Measurements from ENCODE around the gene DUT. TPM values are rescaled to one million over a fixed set of nuclear protein-coding genes. Genes with fewer than 3 reads are reported as not detected.

The DUT gene
- total RNA-seq, 1 experiment from 2014 or later = 148 TPM

DNA sequence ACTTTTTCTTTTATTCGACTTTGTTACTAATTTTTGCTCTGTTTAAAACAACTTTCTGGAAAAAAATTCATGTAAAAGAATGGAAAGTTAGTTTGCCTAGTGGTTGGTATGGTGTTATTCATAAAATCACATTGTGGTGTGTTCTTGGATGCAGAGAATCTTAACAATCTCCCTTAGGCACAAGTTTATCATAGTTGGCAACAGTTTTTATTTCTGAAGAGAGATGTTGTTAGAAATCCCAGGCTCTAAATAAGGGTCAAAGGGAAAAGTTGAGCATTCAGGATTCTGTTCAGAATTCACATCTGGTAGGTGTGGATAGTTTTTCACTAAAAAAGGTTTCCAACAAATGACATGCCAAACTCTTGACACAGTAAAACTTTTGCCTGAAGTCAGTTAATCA lies 6.4 kb downstream of the DUT start:
- H3K27me3 ChIP-seq (ENCODE audit: insufficient read depth, low read depth) = no peaks in the 10 kb centered on the region
- no peak overlapping the region for H3K4me2 ChIP-seq
- no TSS peak for BruUV-seq (replicated peaks)
- no peaks in the 10 kb centered on the region for H3K9me3 ChIP-seq (ENCODE audit: insufficient read depth, low read depth)
- no peak overlapping the region for H3K27ac ChIP-seq
- 0 out of 2 replicates have a peak, but pooled peaks cover 4% of the 10 kb centered on the region for H3K36me3 ChIP-seq (ENCODE audit: low read depth)
- ChIA-PET CTCF (interaction anchor here (0.7 kb wide), 1 partner anchor 540 kb away, joined by 3 read pairs; no protein-coding TSS in a partner anchor), POLR2A (ENCODE audit: unreplicated experiment) (no interaction called here)
- DNase-seq = no peak
- intact Hi-C loops (cut with micrococcal nuclease; ENCODE audit: unreplicated experiment) = loop anchor here (10.0 kb wide), 1 partner anchor 707 kb away; the partner anchor contains the start of gene SECISBP2L
- no peak overlapping the region for H2AFZ ChIP-seq
- no peaks in the 10 kb centered on the region for H3K9me2 ChIP-seq (ENCODE audit: insufficient read depth)
- H3K4me1 ChIP-seq (replicated peaks; ENCODE audit: insufficient read depth) = peaks cover 5% of the 10 kb centered on the region
- H3K4me3 ChIP-seq = no peak overlapping the region
- H3K79me2 ChIP-seq (ENCODE audit: low read depth) = peaks cover 7% of the 10 kb centered on the region
- 0 out of 2 replicates have a peak, but pooled peaks cover 4% of the 10 kb centered on the region for H3F3A ChIP-seq (ENCODE audit: insufficient read depth, low read depth)
- TF ChIP-seq, protein P1, sequence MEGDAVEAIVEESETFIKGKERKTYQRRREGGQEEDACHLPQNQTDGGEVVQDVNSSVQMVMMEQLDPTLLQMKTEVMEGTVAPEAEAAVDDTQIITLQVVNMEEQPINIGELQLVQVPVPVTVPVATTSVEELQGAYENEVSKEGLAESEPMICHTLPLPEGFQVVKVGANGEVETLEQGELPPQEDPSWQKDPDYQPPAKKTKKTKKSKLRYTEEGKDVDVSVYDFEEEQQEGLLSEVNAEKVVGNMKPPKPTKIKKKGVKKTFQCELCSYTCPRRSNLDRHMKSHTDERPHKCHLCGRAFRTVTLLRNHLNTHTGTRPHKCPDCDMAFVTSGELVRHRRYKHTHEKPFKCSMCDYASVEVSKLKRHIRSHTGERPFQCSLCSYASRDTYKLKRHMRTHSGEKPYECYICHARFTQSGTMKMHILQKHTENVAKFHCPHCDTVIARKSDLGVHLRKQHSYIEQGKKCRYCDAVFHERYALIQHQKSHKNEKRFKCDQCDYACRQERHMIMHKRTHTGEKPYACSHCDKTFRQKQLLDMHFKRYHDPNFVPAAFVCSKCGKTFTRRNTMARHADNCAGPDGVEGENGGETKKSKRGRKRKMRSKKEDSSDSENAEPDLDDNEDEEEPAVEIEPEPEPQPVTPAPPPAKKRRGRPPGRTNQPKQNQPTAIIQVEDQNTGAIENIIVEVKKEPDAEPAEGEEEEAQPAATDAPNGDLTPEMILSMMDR (conservative IDR thresholded peaks at IDR 0.05) = no peak
- TF ChIP-seq EZH2 (IDR thresholded peaks at IDR 0.05; ENCODE audit: low read depth) = no peak
- H4K20me1 ChIP-seq (ENCODE audit: insufficient read depth) = no peaks in the 10 kb centered on the region; the same call in 1 of the 2 replicates

DNA sequence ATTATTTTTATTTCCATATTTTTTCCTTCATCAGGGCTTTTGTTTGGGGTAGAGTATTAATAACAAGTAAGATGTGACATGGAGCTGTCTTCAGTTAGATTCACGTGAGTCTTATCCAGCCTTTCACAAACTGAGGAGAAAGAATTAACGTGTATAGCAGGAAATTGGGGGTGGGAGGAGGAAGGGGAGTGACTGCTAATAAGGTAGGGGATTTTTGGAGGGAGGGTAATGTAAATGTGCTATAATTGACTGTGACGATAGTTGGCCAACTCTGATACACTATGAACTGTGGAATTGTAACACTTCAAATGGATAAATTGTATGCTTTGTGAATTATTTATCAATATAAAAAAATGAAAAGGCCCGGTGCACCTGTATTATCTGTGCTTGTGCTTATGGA lies 8.9 kb downstream of the DUT start:
- CTCF ChIA-PET = no interaction called here
- no TSS peak for BruUV-seq (replicated peaks)

DNA sequence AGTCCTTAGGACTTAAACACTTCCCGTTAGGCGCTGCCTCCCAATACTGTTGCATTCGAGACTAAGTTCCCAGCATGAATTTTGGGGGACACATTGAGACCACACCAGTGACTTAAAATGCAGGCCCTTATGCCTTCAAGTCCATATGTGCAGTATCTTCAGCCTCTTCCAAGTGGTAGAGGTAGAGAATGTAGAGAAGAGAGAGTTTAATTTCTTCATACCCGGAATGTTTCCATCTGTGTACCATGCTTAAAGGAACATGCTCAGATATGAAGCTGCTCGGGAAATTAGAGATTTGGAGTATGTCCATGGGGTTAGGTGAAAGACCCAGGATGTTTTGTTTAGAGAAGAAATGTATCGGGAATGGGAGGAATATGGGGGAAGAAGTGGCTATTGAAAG lies 12.6 kb downstream of the DUT start:
- ChIA-PET POLR2A (ENCODE audit: unreplicated experiment) (no interaction called here), CTCF (no interaction called here)
- Histone ChIP-seq H3K9me3 (ENCODE audit: insufficient read depth, low read depth) (no peaks in the 10 kb centered on the region), H3K79me2 (ENCODE audit: low read depth) (no peaks in the 10 kb centered on the region), H3K4me2 (no peak overlapping the region), H3F3A (ENCODE audit: insufficient read depth, low read depth) (0 out of 2 replicates have a peak, but pooled peaks cover 5% of the 10 kb centered on the region), H3K9me2 (ENCODE audit: insufficient read depth) (no peaks in the 10 kb centered on the region), H2AFZ (no peak overlapping the region), H3K4me3 (no peak overlapping the region), H3K4me1 (replicated peaks; ENCODE audit: insufficient read depth) (no peaks in the 10 kb centered on the region), H3K27ac (no peak overlapping the region), H3K27me3 (ENCODE audit: insufficient read depth, low read depth) (no peaks in the 10 kb centered on the region), H4K20me1 (ENCODE audit: insufficient read depth) (no peaks in the 10 kb centered on the region), H3K36me3 (ENCODE audit: low read depth) (no peaks in the 10 kb centered on the region)
- no TSS peak for BruUV-seq (replicated peaks)
- TF ChIP-seq, protein P1 (conservative IDR thresholded peaks at IDR 0.05) = no peak
- no peak for TF ChIP-seq EZH2 (IDR thresholded peaks at IDR 0.05; ENCODE audit: low read depth)
- intact Hi-C loops (cut with micrococcal nuclease; ENCODE audit: unreplicated experiment) = no loop called here
- DNase-seq = no peak

More for the DNA sequence above, 8.9 kb downstream of the DUT start:
- Histone ChIP-seq H3K4me3 (no peak overlapping the region), H3K9me3 (ENCODE audit: insufficient read depth, low read depth) (no peaks in the 10 kb centered on the region), H3K27me3 (ENCODE audit: insufficient read depth, low read depth) (no peaks in the 10 kb centered on the region), H3K9me2 (ENCODE audit: insufficient read depth) (no peaks in the 10 kb centered on the region), H3K36me3 (ENCODE audit: low read depth) (0 out of 2 replicates have a peak, but pooled peaks cover 4% of the 10 kb centered on the region), H2AFZ (no peak overlapping the region), H3K79me2 (ENCODE audit: low read depth) (no peaks in the 10 kb centered on the region), H3F3A (ENCODE audit: insufficient read depth, low read depth) (0 out of 2 replicates have a peak, but pooled peaks cover 5% of the 10 kb centered on the region), H3K27ac (no peak overlapping the region), H3K4me2 (no peak overlapping the region), H3K4me1 (replicated peaks; ENCODE audit: insufficient read depth) (no peaks in the 10 kb centered on the region), H4K20me1 (ENCODE audit: insufficient read depth) (no peaks in the 10 kb centered on the region)
- TF ChIP-seq EZH2 (IDR thresholded peaks at IDR 0.05; ENCODE audit: low read depth) = no peak
- TF ChIP-seq, protein P1 (conservative IDR thresholded peaks at IDR 0.05) = no peak
- POLR2A ChIA-PET (ENCODE audit: unreplicated experiment) = no interaction called here
- intact Hi-C loops (cut with micrococcal nuclease; ENCODE audit: unreplicated experiment) = no loop called here
- DNase-seq = no peak
